KMS-11 (cell line): Measurements from ENCODE around the gene BMAL2.

Source experiments
- H2AFZ ChIP-seq: fragments of 200-600 bp; sonication (generic); 2 replicates; pipeline ENCODE4 v1.6.1; 2016; ENCODE audit warnings: antibody characterized with exemption, mixed run types, low read depth
- H3K27ac ChIP-seq: fragments of 200-600 bp; sonication (generic); 2 replicates; pipeline ENCODE4 v1.6.1; 2016; ENCODE audit warnings: mild to moderate bottlenecking, mixed run types
- H3K27me3 ChIP-seq: fragments of 200-600 bp; sonication (generic); 2 replicates; pipeline ENCODE4 v1.6.1; 2017; ENCODE audit warnings: mild to moderate bottlenecking, low read depth, mixed run types, moderate library complexity; ENCODE audit not compliant: insufficient read depth
- H3K36me3 ChIP-seq: fragments of 200-600 bp; sonication (generic); 2 replicates; pipeline ENCODE4 v1.6.1; 2017; ENCODE audit warnings: mild to moderate bottlenecking, mixed run types; ENCODE audit not compliant: insufficient read depth
- H3K4me1 ChIP-seq: fragments of 200-600 bp; sonication (generic); 2 replicates; pipeline ENCODE4 v1.6.1; 2016; ENCODE audit warnings: mild to moderate bottlenecking, low read depth, mixed run types; ENCODE audit not compliant: poor library complexity, severe bottlenecking
- H3K4me2 ChIP-seq: fragments of 200-600 bp; sonication (generic); 2 replicates; pipeline ENCODE4 v1.7.0; 2016; ENCODE audit warnings: mild to moderate bottlenecking, mixed run types
- H3K4me3 ChIP-seq: fragments of 200-600 bp; sonication (generic); IDR thresholded peaks from 2 replicates; pipeline ENCODE4 v1.6.1; 2017; ENCODE audit warnings: low read depth, low read length, mixed read lengths; ENCODE audit not compliant: insufficient read depth
- H3K79me2 ChIP-seq: fragments of 200-600 bp; sonication (generic); 2 replicates; pipeline ENCODE4 v1.6.1; 2016; ENCODE audit warnings: low read depth, mixed run types; ENCODE audit not compliant: insufficient read depth
- H3K9ac ChIP-seq: fragments of 200-600 bp; sonication (generic); 2 replicates; pipeline ENCODE4 v1.6.1; 2016; ENCODE audit warnings: mild to moderate bottlenecking, mixed run types
- H4K20me1 ChIP-seq: fragments of 200-600 bp; sonication (generic); 2 replicates; pipeline ENCODE4 v1.6.1; 2016; ENCODE audit warnings: mild to moderate bottlenecking, mixed run types; ENCODE audit not compliant: insufficient read depth
- TF ChIP-seq, protein P1 (sequence below): fragments of 200-600 bp; sonication (generic); conservative IDR thresholded peaks from 2 replicates; pipeline ENCODE4 v1.6.1; 2017; ENCODE audit warnings: low read depth, mild to moderate bottlenecking, antibody characterized with exemption, low read length, moderate library complexity, mixed read lengths

BMAL2 gene

DNA sequence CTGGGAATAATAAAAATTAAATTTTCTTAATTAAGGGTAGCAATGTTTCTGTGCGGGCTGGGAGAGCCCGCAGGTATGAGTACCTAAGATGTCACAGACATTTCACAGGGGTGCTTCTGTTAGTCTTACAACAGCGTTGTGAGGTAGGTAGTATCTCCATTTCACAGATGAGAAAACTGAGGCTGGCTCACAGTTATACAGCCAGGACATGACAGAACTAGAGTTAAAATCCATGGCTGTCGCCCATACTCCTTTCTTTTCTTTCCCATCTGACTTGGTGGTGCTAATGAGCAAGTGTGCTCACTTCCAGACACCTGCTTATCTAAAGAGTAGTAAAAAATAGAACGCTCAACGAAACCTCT is 2.1 kb downstream of the BMAL2 start:
- Histone ChIP-seq H3K79me2 (no peaks in the 10 kb centered on the region; the same call in 1 of the 2 replicates), H2AFZ (no peak overlapping the region), H3K4me1 (peaks cover 27% of the 10 kb centered on the region), H3K9ac (no peak overlapping the region), H4K20me1 (no peaks in the 10 kb centered on the region), H3K27ac (no peak overlapping the region), H3K27me3 (no peaks in the 10 kb centered on the region; the same call in 1 of the 2 replicates), H3K36me3 (no peaks in the 10 kb centered on the region), H3K4me3 (no peak overlapping the region), H3K4me2 (no peak overlapping the region)
- TF ChIP-seq, protein P1, sequence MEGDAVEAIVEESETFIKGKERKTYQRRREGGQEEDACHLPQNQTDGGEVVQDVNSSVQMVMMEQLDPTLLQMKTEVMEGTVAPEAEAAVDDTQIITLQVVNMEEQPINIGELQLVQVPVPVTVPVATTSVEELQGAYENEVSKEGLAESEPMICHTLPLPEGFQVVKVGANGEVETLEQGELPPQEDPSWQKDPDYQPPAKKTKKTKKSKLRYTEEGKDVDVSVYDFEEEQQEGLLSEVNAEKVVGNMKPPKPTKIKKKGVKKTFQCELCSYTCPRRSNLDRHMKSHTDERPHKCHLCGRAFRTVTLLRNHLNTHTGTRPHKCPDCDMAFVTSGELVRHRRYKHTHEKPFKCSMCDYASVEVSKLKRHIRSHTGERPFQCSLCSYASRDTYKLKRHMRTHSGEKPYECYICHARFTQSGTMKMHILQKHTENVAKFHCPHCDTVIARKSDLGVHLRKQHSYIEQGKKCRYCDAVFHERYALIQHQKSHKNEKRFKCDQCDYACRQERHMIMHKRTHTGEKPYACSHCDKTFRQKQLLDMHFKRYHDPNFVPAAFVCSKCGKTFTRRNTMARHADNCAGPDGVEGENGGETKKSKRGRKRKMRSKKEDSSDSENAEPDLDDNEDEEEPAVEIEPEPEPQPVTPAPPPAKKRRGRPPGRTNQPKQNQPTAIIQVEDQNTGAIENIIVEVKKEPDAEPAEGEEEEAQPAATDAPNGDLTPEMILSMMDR = no peak

DNA sequence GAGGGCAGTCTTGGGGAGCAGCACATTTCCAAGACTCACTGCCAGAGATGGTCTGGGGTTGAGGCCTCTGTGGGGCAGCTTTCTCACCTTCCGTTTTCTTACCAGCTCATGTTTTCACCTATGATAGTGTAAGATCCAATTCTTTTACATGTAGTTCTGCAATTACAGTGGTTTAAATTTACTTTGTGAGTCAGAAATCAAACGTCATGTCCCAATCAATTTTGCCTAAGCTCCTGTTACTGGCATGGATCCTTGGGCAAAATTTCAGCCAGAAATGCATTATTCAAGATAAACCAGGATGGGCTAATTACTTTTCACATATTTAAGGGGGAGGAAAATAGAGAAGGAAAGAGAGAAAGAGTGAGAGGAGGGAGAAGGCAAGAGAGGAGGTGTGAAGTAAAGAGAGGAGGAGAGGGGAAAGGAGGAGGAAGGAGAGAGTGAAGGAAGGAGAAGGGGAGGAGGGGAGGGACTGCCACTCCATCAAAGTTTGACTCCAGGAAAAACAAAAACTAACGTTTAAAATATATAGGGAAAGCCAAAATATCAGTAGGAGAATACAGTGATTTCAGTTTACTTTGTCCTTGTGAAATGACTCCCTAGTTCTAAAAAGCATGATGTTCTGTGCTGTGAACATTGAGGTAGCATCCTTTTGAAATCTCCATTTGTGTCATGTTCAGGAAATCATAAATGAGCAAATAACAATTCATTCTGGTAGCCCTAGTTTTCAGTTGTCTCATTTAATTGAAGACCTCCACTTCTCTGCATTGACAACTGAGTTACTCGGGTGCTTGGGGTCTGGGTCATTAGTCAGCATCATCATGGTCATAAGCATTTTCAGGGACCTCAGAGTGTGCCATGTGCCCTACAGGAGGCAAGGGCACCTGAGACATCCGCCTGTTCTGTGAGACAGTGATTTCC is 3.0 kb downstream of the BMAL2 start:
- H3K4me2 ChIP-seq = no peak overlapping the region
- H3K27me3 ChIP-seq = no peaks in the 10 kb centered on the region; the same call in 1 of the 2 replicates
- H3K4me3 ChIP-seq = no peak overlapping the region
- H3K79me2 ChIP-seq = no peaks in the 10 kb centered on the region; the same call in 1 of the 2 replicates
- H3K4me1 ChIP-seq = peaks cover 27% of the 10 kb centered on the region
- no peaks in the 10 kb centered on the region for H3K36me3 ChIP-seq
- H3K27ac ChIP-seq = no peak overlapping the region
- no peak overlapping the region for H3K9ac ChIP-seq
- TF ChIP-seq, protein P1 = no peak
- no peaks in the 10 kb centered on the region for H4K20me1 ChIP-seq
- H2AFZ ChIP-seq = no peak overlapping the region

DNA sequence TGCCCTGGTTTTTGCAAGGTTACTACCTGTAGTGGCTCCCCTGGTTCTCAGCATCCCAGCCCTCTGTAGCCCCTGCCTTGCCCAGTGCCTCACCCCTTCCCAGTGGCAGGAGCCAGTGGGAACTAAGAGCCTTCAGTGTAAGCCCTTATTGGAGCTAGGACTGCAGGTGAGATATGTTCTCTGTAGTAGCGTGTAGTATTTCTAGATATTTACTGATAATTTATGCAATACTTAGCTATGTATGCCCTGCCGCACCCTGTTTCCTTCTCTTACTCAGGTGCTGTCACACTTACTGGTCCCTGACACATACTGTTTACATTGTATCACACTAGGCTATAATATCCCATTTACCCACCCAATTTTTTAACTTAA is 3.6 kb downstream of the BMAL2 start:
- TF ChIP-seq, protein P1 = no peak
- no peak overlapping the region for H3K4me2 ChIP-seq
- H4K20me1 ChIP-seq = no peaks in the 10 kb centered on the region
- no peaks in the 10 kb centered on the region; the same call in 1 of the 2 replicates for H3K79me2 ChIP-seq
- no peaks in the 10 kb centered on the region; the same call in 1 of the 2 replicates for H3K27me3 ChIP-seq
- H3K27ac ChIP-seq = no peak overlapping the region
- H3K9ac ChIP-seq = no peak overlapping the region
- peaks cover 27% of the 10 kb centered on the region for H3K4me1 ChIP-seq
- H2AFZ ChIP-seq = no peak overlapping the region
- no peak overlapping the region for H3K4me3 ChIP-seq
- no peaks in the 10 kb centered on the region for H3K36me3 ChIP-seq

DNA sequence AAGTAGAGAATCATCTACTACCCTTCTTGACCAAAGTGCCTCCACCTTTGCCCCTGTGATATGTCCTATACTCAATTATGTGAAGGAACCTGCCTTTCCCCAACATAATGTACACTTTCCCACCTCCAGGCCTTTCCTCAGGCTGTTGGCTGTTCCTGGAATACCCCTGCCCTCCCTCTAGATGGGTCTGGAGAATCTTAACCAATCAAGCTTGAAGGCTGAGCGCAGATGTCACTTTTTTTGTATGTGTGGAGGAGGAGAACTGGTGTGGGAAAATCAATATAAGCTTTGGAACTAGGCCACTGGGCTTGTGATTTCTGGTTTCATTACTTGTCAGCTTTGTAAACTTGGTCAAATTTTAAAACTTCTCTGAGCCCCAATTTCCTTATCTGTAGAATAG is 4.7 kb downstream of the BMAL2 start:
- Histone ChIP-seq H3K79me2 (no peaks in the 10 kb centered on the region; the same call in 1 of the 2 replicates), H4K20me1 (no peaks in the 10 kb centered on the region), H3K9ac (no peak overlapping the region), H3K36me3 (no peaks in the 10 kb centered on the region), H3K4me3 (no peak overlapping the region), H2AFZ (no peak overlapping the region), H3K4me1 (peaks cover 24% of the 10 kb centered on the region), H3K27me3 (no peaks in the 10 kb centered on the region; the same call in 1 of the 2 replicates), H3K27ac (no peak overlapping the region), H3K4me2 (no peak overlapping the region)
- TF ChIP-seq, protein P1 = no peak
